ENCODE results near the gene TTC7B.

GRCh38 chr14:90547250-90547649, 269.0 kb downstream of the TTC7B start:
- no peak for TF ChIP-seq CTCF (IDR thresholded peaks at IDR 0.05; ENCODE audit: insufficient read depth, low read length, poor library complexity, severe bottlenecking)
- TF ChIP-seq EZH2phosphoT487 (conservative IDR thresholded peaks at IDR 0.05; ENCODE audit: low read length): no peak

All from SU-DHL-6 (cell line).